ENCODE measurements around the gene EBF3.

The EBF3 gene

DNA sequence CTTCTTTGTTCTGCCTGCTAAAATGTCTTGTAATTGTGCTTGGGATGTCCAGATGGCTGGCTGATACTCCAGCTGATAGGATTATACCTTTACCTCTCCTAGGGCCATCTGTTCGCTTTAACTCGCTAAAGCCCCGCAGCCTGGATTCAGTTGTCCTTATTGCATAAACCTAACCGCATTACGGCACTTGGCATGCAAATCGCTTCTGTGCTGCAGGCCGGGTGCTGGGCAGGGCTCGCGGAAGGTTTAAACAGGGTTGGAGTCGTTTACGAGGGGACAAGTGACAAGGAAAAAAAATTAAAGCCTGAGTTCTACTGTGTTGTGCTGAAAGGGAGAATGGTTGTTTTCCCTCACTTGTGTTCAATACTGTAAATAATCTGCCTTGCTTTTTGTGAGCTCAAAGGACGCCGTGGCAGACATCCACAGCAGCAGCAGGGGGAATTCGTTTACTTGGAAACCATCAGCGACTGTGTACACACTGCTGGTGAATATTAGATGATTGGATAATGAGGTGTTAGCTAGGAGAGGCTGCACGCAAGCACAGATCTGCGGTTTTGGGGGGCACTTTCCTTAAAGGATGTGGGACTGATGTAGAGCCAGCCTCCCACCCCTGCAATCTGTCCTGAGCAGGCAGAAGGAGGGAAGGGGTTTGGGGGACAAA, 93.0 kb downstream of the EBF3 start:
- DNase-seq (ENCODE audit: low read depth): no peak

DNA sequence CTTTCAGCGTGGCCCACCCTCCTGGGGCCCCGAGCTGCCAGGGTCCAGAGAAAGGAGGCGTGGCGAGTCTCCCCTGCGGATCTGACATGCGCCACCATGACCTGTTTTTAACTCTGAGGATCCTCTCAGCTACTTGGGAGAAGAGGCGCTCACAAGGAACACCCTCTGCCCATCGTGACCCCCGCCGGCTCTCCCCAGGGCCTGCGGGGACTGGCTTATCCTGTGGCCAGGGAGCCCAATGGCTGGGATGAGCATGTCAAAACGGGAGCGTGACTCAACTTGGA, 93.7 kb downstream of the EBF3 start:
- DNase-seq (ENCODE audit: low read depth): no peak

GRCh38 chr10:129869596-129870473, 94.2 kb downstream of the EBF3 start:
- no peak for DNase-seq (ENCODE audit: low read depth)

- no peak for DNase-seq (ENCODE audit: low read depth)
Measured at GRCh38 chr10:129868449-129869035, 95.5 kb downstream of the EBF3 start.

- no peak for DNase-seq (ENCODE audit: low read depth)
Measured at GRCh38 chr10:129867631-129868179, 96.4 kb downstream of the EBF3 start.

DNA sequence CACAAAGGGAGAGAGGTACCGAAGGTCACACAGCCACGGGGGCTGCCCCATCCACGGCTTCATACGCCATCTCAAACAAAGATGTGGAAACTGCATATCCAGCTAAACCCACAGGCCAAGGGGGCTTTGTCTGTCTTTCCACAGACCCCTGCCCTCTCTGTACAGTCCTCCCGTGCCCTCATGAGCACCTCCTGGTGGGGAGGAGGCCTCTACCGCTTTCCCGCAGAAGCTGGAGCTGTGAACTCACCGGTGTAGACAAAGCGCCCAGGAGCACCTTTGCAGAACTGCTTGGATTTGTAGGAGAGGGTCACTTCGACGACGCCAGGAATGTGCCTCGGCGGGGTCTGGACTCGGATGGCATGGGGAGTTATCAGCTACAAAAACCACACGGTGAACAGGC, 97.2 kb downstream of the EBF3 start:
- DNase-seq (ENCODE audit: low read depth): no peak

- no peak for DNase-seq (ENCODE audit: low read depth)
Measured at GRCh38 chr10:129865960-129866359, 98.1 kb downstream of the EBF3 start.

- no peak for DNase-seq (ENCODE audit: low read depth)
Measured at GRCh38 chr10:129865413-129865812, 98.7 kb downstream of the EBF3 start.

GRCh38 chr10:129864601-129865126, 99.4 kb downstream of the EBF3 start:
- DNase-seq (ENCODE audit: low read depth): no peak

DNA sequence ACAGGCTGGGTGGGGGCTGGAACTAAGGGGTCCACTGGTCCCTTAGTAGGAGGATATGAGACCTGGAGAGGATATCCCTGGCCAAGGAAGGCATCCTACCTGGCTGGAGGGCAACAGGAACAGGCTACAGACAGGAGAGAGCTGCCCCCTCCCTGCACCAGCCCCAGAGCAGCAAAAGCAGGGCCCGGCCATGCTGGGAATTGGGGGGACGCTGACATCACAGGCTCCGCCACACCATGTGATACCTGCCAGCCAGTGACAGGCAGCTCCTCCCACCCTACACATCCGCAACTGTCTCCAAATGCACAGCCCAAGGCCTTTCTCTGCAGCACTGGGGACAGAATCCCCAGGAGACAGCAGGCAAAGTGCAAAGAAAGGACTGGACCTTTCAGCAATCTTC, 100.0 kb downstream of the EBF3 start:
- no peak for DNase-seq (ENCODE audit: low read depth)

DNA sequence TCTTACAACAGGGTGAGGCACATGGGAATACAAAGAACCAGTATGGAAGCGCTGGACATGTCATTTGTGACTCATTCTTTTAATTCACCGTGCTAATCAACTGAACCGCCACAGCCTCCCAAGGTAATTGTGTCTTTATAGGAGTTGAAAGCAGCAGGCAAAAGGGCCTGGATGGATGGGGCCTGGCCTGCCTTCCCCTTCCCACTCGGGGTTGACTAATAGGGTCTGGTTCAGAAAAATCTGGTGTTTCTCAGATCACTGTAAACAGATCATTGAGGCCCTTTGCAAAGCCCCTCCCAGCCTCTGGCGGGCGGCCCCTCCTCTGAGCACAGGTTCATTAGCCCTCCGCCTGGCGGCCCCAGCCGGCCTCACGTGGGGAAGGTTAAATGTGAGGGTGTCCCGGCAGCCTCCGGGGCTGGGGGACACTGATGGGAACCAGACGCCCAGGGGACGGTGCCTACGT, 100.8 kb downstream of the EBF3 start:
- DNase-seq (ENCODE audit: low read depth): no peak

- no peak for DNase-seq (ENCODE audit: low read depth)
Measured at GRCh38 chr10:129861776-129862531, 102.1 kb downstream of the EBF3 start.

DNA sequence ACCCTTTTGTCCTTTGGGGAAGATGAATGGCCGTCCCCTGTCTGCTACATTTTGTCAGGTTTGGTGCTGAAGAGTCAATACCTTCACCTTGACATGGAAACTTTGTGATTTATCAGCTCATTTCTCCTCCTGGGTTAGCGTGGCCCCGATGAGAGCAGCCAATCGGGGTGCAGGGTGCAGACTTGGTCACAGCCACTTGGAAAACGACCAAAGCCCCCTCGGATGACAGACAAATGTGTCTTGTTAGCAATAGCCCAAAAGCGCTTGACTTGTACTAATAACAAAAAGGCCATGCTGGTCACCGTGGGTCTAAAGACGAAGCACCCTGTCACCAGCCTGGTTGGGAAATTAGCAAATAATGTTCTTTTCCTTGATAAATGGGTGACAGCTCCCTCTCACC, 103.7 kb downstream of the EBF3 start:
- DNase-seq (ENCODE audit: low read depth): no peak

GRCh38 chr10:129859536-129859935, 104.5 kb downstream of the EBF3 start:
- DNase-seq (ENCODE audit: low read depth): no peak

GRCh38 chr10:129857242-129857960, 106.7 kb downstream of the EBF3 start:
- no peak for DNase-seq (ENCODE audit: low read depth)

DNA sequence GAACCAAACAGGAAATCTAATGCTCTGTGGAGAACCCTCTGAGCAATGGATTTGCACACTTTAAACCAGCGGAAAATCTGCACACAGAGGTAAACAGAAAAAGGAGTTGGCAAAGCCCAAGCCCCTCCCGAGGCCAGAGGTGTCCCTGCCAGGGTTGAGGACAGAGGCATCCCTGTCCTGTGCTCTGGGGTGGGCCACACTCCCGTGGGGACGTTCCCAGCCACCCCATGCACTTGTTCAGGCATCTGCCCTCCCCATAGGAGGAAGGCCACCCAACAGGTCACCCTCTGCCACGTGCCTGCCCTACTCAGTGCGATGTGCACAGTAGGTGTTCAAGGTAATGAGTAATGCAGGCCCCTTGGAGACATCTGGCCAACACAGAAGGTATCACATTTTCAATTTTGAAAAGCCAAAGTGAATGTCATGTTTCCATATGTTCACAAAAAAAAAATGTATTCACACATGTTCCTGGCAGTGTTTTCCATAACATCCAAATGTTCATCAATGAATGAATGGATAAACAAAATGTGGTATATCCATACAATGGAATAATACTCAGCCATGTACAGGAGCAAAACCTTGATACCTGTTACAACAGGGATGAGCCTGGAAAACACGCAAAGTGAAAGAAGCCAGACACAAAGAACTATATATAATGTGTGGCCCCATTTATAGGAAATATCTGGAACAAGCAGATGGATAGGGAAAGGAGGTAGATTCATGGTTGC, 108.1 kb downstream of the EBF3 start:
- no peak for DNase-seq (ENCODE audit: low read depth)

DNA sequence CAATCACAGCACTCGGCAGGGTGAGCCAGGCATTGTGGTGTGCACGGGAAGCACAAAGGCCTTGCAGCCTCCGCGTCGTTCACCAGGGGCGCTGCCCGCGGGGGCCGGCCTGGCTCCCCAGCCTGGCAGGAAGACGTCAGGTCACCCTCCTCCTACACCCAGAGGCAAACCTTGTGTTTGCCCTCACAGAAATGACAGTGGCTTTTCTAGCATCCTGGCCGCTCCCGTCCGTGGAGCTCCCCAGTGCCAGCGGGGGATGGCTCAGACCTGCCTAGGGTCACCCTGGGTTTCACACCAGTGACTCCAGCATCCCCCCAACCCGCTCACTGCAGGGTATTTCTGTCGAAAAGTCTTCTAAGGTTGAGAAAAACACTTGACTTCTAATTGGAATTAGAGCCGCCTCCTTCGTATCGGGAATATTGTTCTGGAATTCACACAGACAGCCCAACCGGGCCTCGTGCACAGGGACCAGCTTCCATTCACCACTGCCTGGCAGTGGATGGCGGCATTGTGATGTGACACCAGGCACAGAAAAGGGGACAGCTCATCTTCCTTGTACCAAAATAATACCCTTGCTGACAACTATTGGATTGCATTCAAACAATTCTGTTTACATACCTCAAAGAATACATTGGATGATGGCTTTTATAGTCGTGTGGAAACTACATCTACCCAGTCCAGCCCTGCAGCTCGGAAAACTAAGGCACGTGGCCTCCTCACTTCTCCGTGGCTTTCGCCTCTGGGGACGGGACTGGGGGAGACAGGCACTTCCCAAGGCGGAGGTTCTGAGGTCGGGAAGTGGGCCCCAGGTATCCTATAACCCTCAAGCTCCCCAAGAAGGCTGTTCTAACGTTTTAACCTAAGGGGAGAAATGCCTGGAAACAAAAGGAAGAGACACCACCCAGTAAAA, 109.0 kb downstream of the EBF3 start:
- DNase-seq (ENCODE audit: low read depth): no peak

- no peak for DNase-seq (ENCODE audit: low read depth)
Measured at GRCh38 chr10:129854158-129854557, 109.9 kb downstream of the EBF3 start.

GRCh38 chr10:129853562-129853903, 110.5 kb downstream of the EBF3 start:
- no peak for DNase-seq (ENCODE audit: low read depth)
